Fibroblast of lung (primary cell): Measurements from ENCODE around the gene NBEAL1.

Experiments
- CTCF ChIP-seq, 2 donors: IDR thresholded peaks in 1 of 2; conservative IDR thresholded peaks in 1 of 2; 1 replicate in 1 of 2; 2 replicates in 1 of 2; pipeline ENCODE4 v1.5.1; 2011 to 2012; ENCODE audit warnings: low read length in 2 of 2, control low read depth in 1 of 2, inconsistent platforms in 1 of 2, low read depth in 1 of 2, mild to moderate bottlenecking in 1 of 2
- EZH2 ChIP-seq: IDR thresholded peaks from 2 replicates; pipeline ENCODE4 v1.5.1; 2012; ENCODE audit warnings: low read length, control low read depth, mild to moderate bottlenecking; ENCODE audit errors: missing control alignments

DNA sequence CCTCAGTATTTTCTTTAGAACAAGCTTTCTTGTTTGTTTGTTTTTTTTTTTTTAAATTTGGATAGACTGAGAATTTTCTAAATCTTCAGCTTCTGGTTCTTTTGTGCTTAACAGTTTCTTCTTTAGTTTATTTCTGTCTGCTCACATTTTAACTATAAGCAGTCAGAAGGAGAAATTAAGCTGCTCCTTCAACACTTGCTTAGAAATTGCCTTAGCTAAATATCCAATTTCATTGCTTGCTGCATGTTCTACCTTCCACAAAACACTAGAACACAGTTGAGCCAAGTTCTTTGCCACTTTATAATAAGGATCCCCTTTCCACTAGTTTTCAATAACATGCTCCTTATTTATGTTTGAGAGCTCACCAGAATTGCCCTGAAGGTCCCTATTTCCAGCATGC lies 57.7 kb downstream of the NBEAL1 start:
- TF ChIP-seq CTCF (conservative IDR thresholded peaks at IDR 0.05 in 1 of 2, IDR thresholded peaks at IDR 0.05 in 1 of 2; ENCODE audit: low read depth in 1 of 2, low read length in 2 of 2) (no peak), EZH2 (no peak)
